GM10266 (cell line): ENCODE measurements around the gene FOLR3.
A peak's percentile ranks its signal among the peaks of the same experiment; 100 is the strongest.
"Not testable (repeated sequence)": the region's sequence is repeated elsewhere in the genome, so short reads cannot be mapped to it uniquely, and the experiment has no call there.

Source experiments
- DNase-seq: peaks from one replicate; pipeline ENCODE4 v3.0.0; 2012; ENCODE audit errors: extremely low spot score
- TF ChIP-seq, protein P1 (sequence below): IDR thresholded peaks from 2 replicates; pipeline ENCODE4 v1.5.1; 2012; ENCODE audit warnings: mild to moderate bottlenecking, low read depth; ENCODE audit not compliant: control insufficient read depth, insufficient read depth; ENCODE audit errors: missing control alignments

FOLR3 gene

DNA sequence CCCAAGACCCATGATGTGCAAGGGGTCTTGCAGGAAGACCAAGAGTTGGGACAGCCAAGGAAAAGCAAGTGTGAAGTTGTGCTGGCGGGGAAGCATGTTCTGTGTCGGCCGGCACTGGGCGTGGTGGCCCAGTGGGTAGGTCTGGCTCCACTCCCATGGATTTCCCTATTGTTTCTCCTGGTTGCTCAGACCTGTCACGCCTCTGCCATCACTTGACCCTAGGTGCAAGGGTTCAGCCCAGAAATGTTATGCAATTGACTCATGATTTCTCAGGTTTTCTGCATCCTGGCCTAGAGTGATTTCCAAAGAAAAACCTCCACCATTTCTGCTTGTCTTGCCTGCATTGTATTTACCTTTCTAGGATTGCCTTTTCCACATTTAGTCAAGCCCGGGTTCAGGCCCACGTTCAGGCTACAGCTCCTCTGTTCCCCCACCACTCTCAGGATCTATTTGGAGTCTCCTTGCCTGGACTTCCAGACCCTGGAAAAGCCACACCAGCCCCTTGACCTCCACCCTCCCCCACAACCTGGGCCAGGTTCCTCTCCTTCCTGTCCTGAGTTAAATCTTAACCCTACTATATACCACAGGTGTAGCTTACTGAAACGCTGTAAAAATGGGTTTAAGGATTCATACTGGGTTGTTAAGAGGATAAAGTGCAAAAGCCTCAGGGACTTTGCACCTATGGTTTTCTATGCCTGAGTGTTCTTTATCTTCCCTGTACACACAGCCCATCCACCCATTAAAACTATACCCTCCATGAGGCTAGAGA lies 39.0 kb downstream of the FOLR3 start:
- TF ChIP-seq, protein P1, sequence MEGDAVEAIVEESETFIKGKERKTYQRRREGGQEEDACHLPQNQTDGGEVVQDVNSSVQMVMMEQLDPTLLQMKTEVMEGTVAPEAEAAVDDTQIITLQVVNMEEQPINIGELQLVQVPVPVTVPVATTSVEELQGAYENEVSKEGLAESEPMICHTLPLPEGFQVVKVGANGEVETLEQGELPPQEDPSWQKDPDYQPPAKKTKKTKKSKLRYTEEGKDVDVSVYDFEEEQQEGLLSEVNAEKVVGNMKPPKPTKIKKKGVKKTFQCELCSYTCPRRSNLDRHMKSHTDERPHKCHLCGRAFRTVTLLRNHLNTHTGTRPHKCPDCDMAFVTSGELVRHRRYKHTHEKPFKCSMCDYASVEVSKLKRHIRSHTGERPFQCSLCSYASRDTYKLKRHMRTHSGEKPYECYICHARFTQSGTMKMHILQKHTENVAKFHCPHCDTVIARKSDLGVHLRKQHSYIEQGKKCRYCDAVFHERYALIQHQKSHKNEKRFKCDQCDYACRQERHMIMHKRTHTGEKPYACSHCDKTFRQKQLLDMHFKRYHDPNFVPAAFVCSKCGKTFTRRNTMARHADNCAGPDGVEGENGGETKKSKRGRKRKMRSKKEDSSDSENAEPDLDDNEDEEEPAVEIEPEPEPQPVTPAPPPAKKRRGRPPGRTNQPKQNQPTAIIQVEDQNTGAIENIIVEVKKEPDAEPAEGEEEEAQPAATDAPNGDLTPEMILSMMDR: no peak
- no peak for DNase-seq

DNA sequence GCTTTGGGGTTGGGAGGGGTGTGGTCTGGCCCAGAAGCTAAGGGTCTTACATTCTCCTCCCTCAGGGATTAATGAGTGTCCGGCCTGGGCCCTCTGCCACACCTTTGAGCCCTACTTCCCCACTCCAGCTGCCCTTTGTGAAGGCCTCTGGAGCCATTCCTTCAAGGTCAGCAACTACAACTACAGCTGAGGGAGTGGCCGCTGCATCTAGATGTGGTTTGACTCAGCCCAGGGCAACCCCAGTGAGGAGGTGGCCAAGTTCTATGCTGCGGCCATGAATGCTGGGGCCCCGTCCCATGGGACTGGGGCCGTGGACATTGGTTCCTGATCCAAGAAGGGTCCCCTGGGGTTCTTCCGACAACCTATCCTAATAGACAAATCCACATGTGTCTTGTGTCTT lies 42.1 kb downstream of the FOLR3 start:
- no peak for DNase-seq
- TF ChIP-seq, protein P1: no peak

DNA sequence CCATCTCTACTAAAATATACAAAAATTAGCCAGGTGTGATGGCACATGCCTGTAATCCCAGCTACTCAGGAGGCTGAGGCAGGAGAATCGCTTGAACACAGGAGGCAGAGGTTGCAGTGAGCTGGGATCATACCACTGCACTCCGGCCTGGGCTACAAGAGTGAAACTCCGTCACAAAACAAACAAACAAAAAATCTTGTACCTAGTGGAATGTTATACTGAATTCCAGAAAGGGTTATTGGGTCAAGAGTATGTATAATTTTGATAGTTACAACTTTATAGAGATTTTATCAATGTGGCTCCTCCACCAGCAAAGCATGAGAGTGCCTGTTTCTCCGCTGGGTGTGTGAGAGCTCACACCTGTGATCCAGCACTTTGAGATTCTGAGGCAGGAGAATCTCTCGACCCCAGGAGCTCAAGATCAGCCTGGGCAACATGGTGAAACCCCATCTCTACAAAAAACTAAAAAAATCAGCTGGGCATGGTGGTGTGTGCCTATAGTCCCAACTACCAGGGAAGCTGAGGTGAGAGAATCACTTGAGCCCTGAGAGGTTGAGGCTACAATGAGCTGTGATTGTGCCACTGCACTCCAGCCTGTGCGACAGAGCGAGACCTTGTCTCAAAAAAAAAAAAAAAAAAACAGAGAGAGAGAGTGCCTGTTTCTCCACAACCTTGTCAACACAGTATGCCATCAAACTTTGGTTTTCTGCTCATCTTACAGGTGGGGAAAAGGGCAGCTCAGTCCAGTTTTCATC lies 43.7 kb downstream of the FOLR3 start:
- DNase-seq: no peak
- TF ChIP-seq, protein P1: no peak

DNA sequence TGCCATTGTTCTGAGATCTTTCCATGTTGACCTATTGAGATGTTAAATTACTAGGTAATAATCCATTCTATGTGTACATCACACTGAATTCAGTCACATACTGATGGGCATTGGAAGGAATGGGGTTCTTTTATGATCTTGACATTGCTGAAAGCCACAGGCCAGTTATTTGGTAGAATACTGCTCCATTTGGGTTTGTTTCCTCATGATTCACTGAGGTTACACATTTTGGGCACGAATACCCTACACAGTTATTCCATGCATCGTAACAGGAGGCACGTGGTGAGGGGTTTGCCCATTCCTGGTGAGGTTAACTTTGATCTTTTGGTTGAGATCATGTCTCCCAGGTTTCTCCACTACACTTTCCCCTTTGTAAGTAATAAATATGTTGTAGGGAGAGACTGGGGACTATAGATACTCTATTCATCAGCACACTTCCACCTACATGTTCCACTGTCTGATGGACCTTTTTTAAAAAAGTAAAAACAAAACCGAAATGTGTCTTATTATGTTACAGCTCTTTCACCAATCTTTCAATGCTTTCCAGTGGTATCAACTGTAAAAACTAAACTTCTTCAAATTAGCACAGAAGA lies 44.4 kb downstream of the FOLR3 start:
- no peak for DNase-seq
- TF ChIP-seq, protein P1: no peak

DNA sequence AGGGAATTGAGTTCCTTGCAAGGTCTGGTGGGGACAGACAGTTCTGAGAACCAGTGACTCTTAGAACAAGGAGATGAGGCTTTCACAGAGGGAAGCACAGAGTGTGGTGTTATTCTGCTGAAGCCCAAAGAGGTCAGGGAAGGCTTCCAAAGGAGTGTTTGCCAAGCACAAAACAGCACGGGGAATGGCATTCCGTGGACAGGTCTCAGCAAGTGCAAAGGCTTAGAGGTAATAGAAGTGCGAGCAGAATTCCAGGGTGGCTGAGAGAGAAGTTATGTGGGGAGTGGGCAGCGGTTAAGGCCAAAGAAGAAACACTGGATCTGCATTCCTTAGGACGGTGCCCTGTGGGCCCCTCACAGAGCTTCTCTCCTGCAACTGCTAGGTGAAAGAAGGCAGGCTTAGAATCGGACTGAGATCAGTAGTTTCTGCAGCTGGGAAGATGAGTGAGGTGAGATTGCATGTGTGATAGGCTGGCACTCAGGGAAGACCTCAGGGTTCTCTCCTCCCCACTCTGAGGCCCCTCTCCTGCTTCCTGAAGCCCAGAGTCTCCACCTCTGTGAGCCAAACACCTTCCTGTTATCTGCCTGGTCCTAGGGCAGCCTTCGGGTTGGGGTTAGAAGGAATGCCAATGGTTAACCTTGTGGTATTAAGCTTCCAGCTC lies 45.5 kb downstream of the FOLR3 start:
- not testable (repeated sequence) for DNase-seq

DNA sequence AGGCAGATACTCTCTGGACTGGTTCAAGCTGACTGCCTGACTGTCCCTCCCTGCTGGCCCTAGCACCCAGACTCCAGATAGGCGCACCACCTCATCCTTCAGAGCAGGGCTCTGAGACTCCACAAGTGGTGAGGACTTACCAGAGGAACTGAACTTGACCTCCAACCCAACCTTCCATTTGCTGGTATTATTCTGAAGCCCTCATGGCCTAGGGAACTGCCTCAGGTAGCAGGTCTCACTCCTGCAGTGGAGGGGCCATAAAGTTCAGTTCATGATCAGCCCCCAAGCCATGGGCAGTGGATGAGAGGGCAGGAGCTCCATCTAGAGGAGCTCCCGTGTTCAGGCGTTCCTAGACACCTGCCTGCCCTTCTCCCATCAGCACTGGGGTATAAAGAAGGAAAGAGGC lies 46.0 kb downstream of the FOLR3 start:
- TF ChIP-seq, protein P1: peak; percentile 14
- not testable (repeated sequence) for DNase-seq

DNA sequence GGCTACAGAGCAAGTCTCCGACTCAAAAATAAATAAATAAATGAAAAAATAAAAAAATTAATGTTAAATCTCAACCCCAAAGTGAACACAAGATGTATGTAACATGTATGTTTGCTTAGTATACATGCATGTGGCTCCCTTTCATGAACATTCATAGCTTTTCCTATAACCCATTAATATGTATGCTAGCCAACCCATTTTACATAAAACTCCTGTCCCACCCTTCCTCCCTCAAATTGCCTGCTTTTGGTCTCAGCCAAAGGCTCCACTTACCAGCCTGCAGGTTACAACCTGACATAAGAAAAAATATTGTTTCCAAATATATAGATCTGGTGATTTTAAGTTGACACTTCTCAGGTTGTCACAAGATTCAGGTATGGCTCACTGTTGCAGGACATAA lies 52.7 kb downstream of the FOLR3 start:
- no peak for DNase-seq
- TF ChIP-seq, protein P1: no peak
